Hindlimb muscle (tissue), 1 donor: ENCODE data around the gene C9orf85. TPM values are rescaled to one million over a fixed set of nuclear protein-coding genes. Genes with fewer than 3 reads are reported as not detected.
A peak's percentile ranks its signal among the peaks of the same experiment; 100 is the strongest.

Source experiments
- DNase-seq: peaks from one replicate; pipeline ENCODE4 v3.0.0-alpha.2; 2013
- polyA plus RNA-seq: library from polyadenylated mRNA; unstranded; fragments of 120-200 nt; gene quantifications from one replicate; pipeline ENCODE4 v1.2.1, GENCODE V29; 2013; ENCODE audit not compliant: insufficient read length

Gene C9orf85
- polyA plus RNA-seq, 1 donor: 21.3 TPM

DNA sequence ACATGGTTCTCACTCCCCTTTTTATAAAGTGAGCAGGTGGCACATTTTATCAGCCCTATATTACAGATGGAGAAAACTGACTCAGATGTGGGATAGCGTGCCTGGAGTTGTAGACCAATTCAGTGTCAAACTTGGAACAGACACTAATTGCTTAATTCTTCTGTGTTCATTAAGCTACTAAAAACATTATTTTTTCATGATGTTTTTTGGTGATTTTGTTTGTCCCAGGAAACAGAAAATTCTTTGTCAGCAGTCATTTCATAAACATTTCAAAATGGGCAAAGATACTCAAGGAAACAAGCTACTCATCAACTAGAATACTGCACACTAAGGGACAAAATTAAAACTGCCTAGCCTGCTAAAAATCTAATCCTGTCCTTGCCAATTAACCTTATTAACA is 2.6 kb upstream of the C9orf85 start:
- DNase-seq: no peak

DNA sequence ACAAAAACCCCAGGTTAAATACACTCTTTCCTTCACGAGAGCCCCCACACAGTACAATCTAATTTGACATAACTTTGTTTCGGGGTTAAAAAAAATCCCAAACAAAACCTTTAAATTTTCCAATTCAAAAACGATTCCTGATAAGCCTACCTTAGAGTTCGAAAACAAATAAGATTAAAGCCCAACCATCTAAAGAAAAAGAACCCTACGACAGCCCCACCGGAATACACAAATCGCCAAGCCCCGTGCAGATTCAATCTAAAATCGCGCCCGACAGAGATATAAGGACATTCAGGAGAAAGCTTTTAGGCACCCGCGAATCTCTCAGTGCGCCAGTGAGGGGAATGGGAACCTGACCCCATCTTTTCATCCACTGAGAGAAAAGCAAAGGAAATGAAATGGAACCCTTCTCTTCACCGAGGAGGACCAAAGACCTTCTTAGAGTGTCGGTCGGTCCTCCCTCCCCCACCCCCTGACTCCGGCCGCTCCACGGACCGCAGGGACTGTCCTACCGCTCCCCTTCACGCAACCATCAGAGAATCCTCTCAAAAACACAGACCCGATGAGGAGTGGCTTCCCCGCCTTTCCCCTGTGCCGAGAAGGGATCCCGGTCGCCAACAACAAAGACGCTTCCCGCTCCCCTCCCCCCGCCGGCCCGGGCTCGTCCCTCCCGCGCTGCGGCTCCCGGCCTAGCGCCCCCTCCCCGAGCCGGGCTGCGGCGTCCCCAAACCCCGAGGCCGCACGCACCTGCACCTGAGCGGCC is 1.4 kb upstream of the C9orf85 start:
- peak; percentile 69 for DNase-seq

DNA sequence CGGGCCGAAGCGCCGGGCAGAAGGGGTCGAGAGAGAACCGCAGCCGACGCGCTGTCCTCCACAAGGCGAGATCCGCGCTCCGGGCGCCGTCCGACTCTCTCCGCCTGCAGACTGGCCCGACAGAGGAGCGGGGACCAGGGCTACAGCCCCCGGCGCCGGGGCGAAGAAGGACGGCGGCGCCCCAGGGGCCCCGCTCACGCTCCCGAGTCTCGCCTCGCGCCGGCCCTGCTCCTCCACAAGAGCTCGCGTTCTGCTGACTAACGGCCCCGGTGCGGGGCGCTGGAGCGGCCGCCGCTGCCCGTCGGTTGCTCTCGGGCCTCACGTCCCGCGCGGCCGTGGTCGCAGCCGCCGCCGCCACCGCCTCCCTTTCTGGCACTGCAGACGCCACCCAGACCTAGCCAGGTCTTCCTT is 784 bp upstream of the C9orf85 start:
- DNase-seq: peak; percentile 62

DNA sequence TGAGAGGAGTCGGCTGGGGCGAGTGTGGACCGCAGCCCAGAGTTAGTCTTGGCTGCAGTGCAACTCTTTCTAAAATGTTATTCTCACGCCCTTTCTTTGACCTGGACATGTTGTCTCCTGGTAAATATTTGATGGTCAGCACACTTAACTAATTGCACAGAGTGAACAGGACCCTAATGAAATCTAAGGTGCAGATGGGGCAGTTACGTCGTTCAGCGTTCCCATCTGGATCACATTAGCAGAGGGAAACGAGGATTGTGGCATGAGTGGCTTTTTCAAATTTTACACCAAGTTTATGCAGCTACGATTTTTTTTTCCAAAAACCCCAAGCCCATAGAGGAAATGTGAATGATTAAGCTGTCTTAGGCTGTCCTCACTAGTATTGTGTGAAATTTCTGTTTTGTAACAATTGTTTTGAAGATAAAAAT is 483 bp downstream of the C9orf85 start:
- peak; percentile 72 for DNase-seq

DNA sequence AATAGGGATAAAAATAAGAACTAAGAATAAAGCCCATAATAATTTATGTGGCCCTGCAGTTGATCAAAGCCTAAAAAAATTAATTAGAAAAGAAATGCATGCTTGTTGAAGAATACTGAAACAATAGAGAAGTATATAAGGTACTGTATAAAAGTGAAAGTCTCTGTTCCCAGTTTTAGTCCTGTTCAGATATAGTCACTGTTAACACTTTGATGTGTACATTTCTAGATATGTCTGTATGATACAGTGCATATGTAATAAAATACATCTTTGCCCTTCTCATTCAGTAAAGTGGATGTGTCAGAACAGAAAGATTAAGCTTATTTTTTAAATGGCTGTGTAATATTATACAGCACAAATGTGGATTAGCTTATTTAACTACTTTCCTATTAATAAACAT is 4.1 kb downstream of the C9orf85 start:
- DNase-seq: no peak

DNA sequence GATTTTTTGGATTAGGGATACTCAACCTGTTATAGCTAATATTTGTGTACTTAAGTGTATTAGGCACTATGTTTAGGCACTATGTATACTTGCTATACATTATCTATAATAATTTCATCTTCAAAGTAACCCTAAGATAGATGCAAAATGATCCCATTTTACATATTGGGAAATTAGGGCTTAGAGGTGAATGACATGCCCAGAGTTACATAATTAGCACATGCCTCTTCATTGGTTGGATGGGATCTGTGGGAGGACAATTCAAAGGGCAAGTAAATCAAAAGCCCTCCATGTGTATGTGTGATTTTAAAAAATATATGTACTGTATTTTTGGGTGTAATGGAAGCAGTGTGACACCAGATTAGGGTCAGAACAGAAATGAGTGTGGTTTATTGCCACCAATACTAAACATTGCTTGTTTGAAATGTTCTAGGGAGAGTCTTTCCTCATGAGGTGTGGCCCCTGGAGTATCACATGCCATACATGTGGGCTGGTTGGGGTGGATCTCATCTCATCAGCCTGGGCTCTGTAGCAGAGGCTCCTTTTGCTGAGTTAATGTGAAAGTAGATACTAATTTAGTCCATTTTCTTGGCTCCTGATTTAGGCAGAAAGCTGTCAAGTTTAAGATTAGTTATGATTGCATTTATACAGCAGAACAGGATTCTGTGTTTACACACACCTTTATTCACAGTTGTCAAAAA is 5.5 kb downstream of the C9orf85 start:
- no peak for DNase-seq

DNA sequence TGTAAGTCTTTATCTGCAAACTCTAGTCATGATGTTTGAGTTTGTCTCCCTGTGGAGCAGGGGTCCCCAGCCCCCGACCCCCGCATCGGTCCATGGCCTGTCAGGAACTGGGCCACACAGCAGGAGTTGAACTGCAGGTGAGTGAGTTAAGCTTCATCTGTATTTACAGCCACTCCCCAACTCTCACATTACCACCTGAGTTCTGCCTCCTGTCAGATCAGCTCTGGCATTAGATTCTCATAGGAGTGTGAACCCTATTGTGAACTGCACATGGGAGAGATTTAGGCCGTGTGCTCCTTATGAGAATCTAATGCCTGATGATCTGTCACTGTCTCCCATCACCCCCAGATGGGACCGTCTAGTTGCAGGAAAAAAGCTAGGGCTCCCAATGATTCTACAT is 7.0 kb downstream of the C9orf85 start:
- DNase-seq: no peak

DNA sequence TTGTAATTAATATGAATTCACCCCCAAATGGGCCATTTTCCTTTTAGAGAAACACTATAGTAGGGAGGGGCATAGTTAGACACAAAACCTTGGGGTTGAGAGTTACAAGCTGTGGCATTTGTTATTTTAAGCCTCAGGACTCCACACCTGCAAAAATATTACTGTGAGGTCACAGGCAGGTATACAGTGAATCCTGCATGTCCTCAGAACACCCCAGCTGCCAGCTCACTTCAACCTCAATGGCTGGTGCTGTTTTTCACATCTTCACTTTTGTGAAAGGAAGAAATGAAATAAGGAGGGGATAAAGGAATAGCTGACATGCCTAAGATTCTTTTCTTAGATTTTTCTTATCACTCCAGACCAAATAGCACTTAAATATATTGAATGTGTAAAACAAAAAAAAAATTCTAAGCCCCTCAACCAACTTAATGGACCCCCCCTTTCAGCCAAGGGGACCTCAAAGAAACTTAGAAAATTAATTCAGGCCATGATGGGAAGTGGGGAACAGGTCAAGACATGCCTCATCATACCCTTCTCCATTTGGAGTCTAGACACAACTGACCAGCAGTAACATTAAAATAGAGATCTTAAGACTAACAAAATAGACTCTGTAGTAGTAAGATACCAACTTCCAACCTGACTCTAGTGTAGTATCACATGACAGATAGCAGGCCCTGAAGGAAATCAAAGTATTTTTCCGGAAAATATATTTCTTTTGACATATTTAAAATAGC is 9.2 kb downstream of the C9orf85 start:
- no peak for DNase-seq

DNA sequence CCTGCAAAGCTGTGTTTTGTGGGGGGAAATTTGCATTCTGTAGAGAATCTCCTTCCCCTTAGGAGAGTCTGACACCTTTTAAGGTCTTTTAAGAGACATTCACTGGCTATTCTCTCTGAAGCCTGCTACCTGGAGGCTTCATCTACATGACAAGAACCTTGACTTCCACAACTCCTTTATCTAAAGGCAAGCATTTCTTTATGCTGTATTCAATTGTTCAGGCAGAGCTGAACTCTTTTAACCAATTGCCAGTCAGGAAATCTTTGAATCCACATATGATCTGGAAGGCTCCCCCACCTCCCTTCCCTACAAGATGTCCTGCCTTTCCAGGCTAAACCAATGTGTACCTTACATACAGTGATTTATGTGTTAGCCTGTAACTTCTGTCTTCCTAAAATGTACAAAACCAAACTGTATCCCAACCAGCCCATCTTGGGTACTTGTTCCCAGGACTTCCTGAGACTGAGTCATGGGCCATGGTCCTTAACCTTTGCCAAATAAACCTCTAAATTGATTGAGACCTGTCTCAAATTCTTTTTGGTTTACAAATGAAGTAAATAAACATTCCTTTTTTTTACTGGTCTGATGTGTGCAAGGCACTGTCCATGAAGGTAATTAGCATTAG is 9.9 kb downstream of the C9orf85 start:
- DNase-seq: no peak

DNA sequence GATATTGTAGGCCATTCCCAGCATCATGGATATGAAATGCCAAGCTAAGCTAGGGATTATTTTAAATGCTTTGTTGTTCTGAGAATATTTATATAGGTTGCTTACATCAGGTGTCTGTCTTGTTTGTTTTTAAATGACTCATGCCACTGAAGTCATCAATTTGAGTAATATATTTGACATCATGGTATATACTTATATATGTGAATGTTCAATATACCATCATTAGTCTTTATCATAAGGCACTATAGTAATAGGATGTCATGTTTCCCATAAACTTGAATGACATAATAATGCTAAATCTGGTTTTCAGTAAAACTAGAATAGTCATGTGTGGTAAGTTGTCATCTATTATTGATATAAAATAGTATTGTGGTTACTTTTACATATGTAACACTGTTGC is 13.1 kb downstream of the C9orf85 start:
- no peak for DNase-seq

DNA sequence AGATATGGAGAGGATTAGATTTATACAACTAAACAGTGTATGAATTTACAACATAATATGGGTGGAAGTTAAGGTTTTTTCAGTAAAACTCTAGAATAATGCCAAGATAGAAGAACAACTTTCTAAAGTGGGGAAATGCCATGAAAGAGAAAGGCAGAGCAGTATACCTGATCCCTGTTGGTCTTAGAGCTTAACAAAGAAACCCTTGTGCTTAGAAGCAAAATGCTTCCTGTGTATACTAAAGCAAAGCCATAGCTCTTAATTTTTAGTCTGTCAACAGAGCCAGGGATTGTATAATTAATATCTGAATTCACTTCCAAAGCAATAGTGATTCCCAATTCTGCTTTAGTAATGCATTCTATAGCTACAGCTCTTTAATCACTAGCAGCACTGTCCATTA is 14.4 kb downstream of the C9orf85 start:
- no peak for DNase-seq

DNA sequence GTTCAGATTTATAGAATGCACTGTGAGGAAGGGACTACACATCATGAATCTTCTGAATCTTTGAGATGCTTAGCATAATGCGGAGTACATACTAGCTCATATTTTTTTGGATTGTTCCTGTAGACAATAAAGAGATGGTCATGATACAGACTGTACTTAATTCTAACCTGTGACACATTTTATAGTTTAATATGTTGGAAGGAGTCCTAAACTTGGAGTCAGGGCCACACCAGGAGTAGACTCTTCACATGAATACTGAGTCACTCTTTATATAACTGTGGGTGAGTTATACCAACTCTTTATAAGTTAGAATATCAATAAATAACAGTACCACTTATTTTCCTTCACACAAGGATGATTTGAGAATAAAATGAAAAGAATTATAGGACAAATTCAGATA is 16.9 kb downstream of the C9orf85 start:
- no peak for DNase-seq

DNA sequence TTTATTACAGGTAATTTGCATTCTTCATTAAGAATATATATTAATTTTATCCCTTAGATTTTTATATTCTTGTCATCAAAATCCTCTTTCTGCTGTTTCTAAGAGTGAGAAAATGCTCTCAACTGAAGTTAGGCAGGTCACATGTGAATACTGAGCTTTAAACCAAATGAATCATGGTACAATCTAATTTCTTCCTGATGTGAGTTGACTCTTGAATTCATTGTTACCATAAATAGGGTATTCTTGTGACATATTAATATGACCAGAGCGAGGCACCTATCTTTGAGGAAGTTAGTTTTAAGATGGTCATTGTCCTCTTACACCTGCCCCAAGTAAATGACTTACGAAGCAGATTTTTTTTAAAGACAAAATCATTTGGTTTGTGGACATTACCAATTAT is 17.4 kb downstream of the C9orf85 start:
- DNase-seq: no peak

DNA sequence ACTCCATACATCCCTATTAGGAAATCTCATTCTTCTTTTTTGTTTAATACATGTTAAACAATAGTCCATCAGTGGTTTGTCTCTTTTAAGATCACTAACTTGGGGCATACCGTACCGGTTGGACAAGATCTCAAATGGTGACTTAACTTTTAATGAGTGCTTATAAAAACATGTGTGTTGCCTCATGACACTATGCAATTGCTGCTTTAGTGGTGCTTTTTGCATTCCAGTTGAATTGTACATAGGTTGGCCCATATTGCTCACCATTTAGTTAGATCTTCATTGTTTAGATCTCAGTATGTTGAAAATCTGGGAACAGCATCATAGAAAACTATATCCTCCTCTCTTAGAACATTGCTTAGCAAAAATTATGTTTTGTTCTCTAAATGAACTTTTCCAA is 17.8 kb downstream of the C9orf85 start:
- DNase-seq: no peak

DNA sequence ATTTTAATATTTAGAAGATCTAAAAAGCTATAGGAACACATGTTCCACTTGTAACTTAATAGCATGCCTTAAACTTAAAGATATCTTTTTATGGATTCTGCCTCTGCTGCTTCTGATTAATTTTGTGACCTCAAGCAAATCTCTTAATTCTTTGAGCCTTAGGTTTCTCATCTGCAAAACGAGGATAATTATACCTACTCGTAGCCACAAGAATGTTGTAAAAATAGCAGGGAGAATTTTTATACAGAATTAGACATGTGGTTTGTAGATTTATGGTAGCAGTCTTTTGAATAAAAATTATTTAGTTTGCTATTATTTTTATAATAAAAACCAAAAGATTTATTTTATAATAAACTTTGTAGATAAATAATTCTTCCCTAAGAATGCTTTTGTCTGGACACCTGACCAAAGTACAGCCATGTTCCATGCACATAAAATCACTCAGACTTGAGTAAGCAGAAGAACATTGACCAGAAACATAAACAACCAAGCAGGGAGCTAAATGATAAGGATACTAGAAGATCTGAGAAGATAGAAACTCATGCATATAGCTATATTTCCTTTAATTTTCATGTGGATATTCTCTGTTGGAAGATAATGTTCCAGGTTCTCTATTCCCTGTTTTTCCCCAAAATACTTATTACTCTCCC is 18.5 kb downstream of the C9orf85 start:
- no peak for DNase-seq

DNA sequence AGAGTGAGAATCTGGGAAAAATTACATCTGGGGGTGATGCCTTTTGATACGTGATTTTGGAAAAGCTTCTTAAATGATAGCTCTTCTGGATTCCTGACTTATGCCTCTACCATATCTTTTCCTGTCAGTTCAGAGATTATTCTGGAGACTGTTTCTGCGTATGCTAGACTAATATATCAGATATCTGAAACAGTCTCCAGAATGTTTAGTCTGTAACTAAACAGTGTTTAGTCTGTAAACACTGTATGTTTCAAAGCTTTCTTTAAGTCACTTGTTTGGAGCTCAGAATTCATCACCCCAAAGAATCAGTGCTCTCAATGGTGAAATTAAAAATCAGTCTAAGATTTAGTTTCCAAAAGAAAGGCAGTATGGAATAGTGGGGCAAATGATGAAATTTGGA is 19.7 kb downstream of the C9orf85 start:
- DNase-seq: no peak

DNA sequence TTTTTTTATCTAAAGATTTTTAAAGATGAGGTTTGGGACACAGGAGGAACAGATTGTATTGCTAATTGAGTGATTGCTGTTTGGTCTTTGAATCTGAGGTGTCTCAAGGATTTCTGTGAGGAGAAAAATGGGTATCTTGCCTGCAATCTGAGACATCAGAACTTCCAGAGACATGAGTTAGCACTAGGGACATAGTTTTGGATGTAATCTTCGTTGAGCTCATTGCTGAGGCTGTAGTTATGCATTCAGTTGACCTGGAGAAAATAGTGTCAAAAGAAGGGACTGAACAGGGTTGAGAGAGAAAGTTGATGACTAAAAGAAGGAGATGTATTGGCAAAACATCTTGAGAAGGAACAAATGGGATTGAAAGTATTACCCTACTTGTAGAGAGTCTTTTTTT is 24.6 kb downstream of the C9orf85 start:
- DNase-seq: no peak

DNA sequence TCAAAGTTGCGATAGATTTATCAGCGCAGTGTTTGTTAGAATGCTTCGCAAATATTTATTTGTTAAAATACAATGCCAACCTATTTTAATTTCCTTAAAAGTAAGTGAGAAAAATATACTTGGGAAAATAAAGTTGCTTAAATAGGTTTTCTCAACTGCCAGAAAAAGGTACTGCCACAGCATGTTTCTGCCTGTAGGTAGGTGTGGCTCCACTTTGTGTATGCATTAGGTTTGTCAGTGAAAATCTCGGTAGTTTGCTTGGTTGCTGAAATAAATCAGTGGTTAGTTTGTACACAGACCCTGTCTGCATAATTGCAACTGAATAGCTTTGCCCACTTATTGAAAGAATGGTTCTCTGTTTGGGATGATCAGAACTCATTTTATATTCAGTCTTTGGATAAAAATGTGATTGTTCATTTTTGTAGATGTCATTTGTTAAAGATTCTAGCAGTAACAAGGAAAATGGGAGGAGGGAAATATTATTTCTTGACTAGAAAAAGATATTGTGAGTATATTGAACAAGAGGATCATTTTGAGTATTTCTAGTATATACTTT is 25.7 kb downstream of the C9orf85 start:
- DNase-seq: no peak

DNA sequence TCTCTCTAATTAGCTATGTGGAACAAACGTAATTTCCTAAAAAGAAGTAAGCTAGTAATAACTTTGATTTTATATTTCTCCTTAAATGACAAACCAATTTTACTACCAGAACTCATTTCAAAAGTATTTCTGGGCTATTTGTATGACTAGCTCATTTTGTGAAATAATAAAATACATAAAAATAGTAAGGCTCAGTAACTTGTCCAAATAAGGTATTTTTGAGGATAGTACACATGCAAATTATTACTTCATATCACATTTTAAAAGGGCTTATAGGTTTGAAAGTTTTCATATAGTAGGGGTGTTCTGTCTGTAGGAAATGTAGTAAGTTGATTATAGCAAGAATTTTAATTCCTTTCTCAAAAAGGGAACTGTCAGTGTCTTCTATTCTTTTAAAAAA is 26.5 kb downstream of the C9orf85 start:
- no peak for DNase-seq

DNA sequence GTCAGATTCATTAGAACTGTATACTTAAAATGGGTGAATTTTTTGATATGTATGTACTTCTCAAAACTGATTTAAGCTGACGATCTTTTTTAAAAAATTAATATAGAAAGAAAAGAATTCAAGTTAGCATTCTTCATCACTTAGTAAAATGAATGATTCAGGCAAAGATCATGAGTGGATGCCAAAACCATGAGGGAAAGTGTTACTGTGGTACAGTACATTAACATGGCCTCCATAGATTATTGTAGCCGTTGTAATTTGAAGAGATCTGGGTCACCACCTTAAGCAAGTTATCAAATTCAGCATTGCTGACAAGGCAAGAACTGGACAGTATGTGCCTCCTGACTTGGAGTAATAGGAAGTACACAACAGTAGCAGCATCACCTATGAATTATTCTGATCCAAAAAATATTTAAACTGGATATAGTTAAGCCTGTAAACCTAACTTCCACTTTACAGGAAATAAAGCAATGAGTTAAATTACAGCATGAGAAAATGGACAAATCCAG is 29.7 kb downstream of the C9orf85 start:
- DNase-seq: no peak

DNA sequence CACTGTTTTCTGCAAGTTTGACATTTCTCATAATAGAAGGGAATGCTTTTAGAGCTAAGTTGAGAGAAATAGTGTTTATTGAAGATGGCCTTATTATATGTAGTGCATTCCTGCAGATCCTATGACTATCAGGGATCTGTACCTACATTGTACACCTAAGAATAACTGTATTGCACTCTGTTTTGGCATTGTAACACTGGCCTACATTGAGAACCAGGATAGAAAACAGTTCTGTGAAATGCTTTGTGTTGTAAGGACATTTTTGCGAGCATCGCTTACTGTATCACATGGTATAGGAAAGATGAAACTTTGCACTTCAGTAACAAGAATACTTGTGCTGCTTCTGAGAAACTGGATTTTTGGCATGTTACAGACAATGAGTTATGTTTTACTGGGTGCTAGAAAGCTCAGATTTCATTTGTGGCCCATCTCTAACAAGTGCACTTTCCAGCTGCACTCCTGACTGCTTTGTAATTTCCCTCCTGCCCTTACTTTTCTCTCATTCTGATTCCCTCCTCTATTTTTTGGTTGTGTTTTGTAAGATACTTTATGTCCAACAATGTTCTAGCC is 30.6 kb downstream of the C9orf85 start:
- DNase-seq: peak; percentile 1
